Gastroesophageal sphincter (tissue), 4 donors: ENCODE measurements around the gene ZC3H18. TPM values are rescaled to one million over a fixed set of nuclear protein-coding genes. Genes with fewer than 3 reads are reported as not detected.

Experiments used
- ATAC-seq: fragments of 150-250 bp; one replicate; pipeline ENCODE4 v1.9.1; 2016; ENCODE audit warnings: mild to moderate bottlenecking, moderate library complexity
- H3K27ac ChIP-seq, 4 donors: fragments of 200-600 bp; sonication (generic) in 3 of 4; 1 replicate in 3 of 4; 2 replicates in 1 of 4; pipeline ENCODE4 v1.5.1; 2016 to 2019
- H3K27me3 ChIP-seq: fragments of 200-600 bp; sonication (generic); one replicate; pipeline ENCODE4 v1.5.1; 2019
- H3K36me3 ChIP-seq, 2 donors: fragments of 200-600 bp; sonication (generic); one replicate each; pipeline ENCODE4 v1.5.1; 2019; ENCODE audit warnings: control low read depth in 1 of 2
- H3K4me1 ChIP-seq, 3 donors: fragments of 200-600 bp; sonication (generic); 1 replicate in 2 of 3; 2 replicates in 1 of 3; pipeline ENCODE4 v1.5.1; 2016 to 2019; ENCODE audit warnings: control low read depth in 2 of 3
- H3K4me3 ChIP-seq, 2 donors: fragments of 200-600 bp; sonication (generic); one replicate each; pipeline ENCODE4 v1.5.1; 2019; ENCODE audit warnings: mild to moderate bottlenecking in 1 of 2, moderate library complexity in 1 of 2
- H3K9me3 ChIP-seq, 3 donors: fragments of 200-600 bp; sonication (generic); one replicate each; pipeline ENCODE4 v1.5.1; 2017 to 2019; ENCODE audit warnings: control low read depth in 2 of 3
- CTCF ChIP-seq, 4 experiments: fragments of 200-600 bp in 2 of 4; fragments of 450-650 bp in 2 of 4; sonication (generic) in 1 of 4; IDR thresholded peaks; one replicate each; pipeline ENCODE4 v1.5.1; 2017 to 2019; ENCODE audit warnings: antibody characterized with exemption in 4 of 4, mild to moderate bottlenecking in 2 of 4, moderate library complexity in 2 of 4
- EP300 ChIP-seq: sonication (generic); formaldehyde crosslinking; IDR thresholded peaks from one replicate; pipeline ENCODE4 v1.6.1; 2017; ENCODE audit warnings: antibody characterized with exemption, mild to moderate bottlenecking
- POLR2A ChIP-seq, 2 donors: fragments of 450-650 bp; IDR thresholded peaks; one replicate each; pipeline ENCODE4 v1.6.1; 2017; ENCODE audit warnings: antibody characterized with exemption in 2 of 2, mild to moderate bottlenecking in 2 of 2, moderate library complexity in 1 of 2
- POLR2AphosphoS5 ChIP-seq: sonication (generic); formaldehyde crosslinking; IDR thresholded peaks from one replicate; pipeline ENCODE4 v1.6.1; 2017; ENCODE audit warnings: antibody characterized with exemption
- WGBS, 2 donors: methylation state at CpG; one replicate each; pipeline ENCODE4 v1.1.5; 2018; ENCODE audit warnings: low coverage in 1 of 2; 5-methylcytosine and 5-hydroxymethylcytosine counted together
- total RNA-seq, 4 donors: library from RNA; depleted of rRNA; stranded (reverse); fragments of >200 nt; gene quantifications; one replicate each; pipeline ENCODE4 v1.1.0, GENCODE V29; 2016

Gene ZC3H18
- total RNA-seq, result 10 to 100 TPM; 15.8 to 40.6 (median 23.3) TPM

- Histone ChIP-seq H3K27me3 (no peaks in the 10 kb centered on the region), H3K27ac (peak within 1 kb of the TSS; percentile 35 to 92 (median 88)), H3K36me3 (peaks cover 0 to 23% of the 10 kb centered on the region in 2 donors), H3K4me1 (peaks cover 2 to 34% (median 20%) of the 10 kb centered on the region in 3 donors), H3K9me3 (no peaks in the 10 kb centered on the region), H3K4me3 (peak within 1 kb of the TSS; percentile 58 to 95)
- ATAC-seq, result peak; percentile 99
- WGBS, 2 donors, result 0% methylated on average over 6 of the region's 90 CpGs; no CpG with 5 or more reads in 1 of the 2 donors
- TF ChIP-seq CTCF (IDR thresholded peaks at IDR 0.05) (no peak), POLR2AphosphoS5 (peak; percentile 83), POLR2A (IDR thresholded peaks at IDR 0.05) (peak; percentile 43 to 72), EP300 (no peak)
Observed at GRCh38 chr16:88569985-88570690, at the start of gene ZC3H18. TSS of gene ZC3H18 (plus strand) at chr16:88570403. CDS start at chr16:88577124, 6,721 bp downstream.

GRCh38 chr16:88521674-88522073 lies 48.5 kb upstream of the ZC3H18 start:
- Histone ChIP-seq H3K4me3 (no peak overlapping the region), H3K27me3 (peaks cover 96% of the 10 kb centered on the region), H3K9me3 (no peaks in the 10 kb centered on the region), H3K27ac (no peak overlapping the region), H3K4me1 (peaks cover 0 to 45% (median 6%) of the 10 kb centered on the region in 3 donors), H3K36me3 (peaks cover 0 to 4% of the 10 kb centered on the region in 2 donors)
- no peak for TF ChIP-seq POLR2AphosphoS5
- TF ChIP-seq CTCF (IDR thresholded peaks at IDR 0.05), result no peak
- TF ChIP-seq EP300, result no peak
- TF ChIP-seq POLR2A (IDR thresholded peaks at IDR 0.05), result no peak
- ATAC-seq, result no peak
- WGBS, 2 donors, result 0 to 42% methylated on average over 1 to 2 of the region's 9 CpGs

- Histone ChIP-seq H3K4me3 (no peak overlapping the region), H3K27ac (no peak overlapping the region), H3K27me3 (peaks cover 93% of the 10 kb centered on the region), H3K4me1 (peaks cover 0 to 52% (median 13%) of the 10 kb centered on the region in 3 donors), H3K9me3 (no peaks in the 10 kb centered on the region), H3K36me3 (peaks cover 0 to under 1% of the 10 kb centered on the region in 2 donors)
- no peak for TF ChIP-seq POLR2A (IDR thresholded peaks at IDR 0.05)
- no peak for TF ChIP-seq CTCF (IDR thresholded peaks at IDR 0.05)
- no peak for TF ChIP-seq EP300
- TF ChIP-seq POLR2AphosphoS5, result no peak
- ATAC-seq, result no peak
- WGBS, 2 donors, result 33 to 65% methylated on average over 1 to 4 of the region's 24 CpGs
Observed at GRCh38 chr16:88522276-88522949, 47.8 kb upstream of the ZC3H18 start.

GRCh38 chr16:88523309-88524161 lies 46.7 kb upstream of the ZC3H18 start:
- Histone ChIP-seq H3K36me3 (no peaks in the 10 kb centered on the region), H3K27me3 (peaks cover 82% of the 10 kb centered on the region), H3K27ac (no peak overlapping the region), H3K9me3 (no peaks in the 10 kb centered on the region), H3K4me1 (peaks cover 0 to 59% (median 18%) of the 10 kb centered on the region in 3 donors), H3K4me3 (no peak overlapping the region)
- TF ChIP-seq CTCF (IDR thresholded peaks at IDR 0.05) (no peak), EP300 (no peak), POLR2AphosphoS5 (no peak), POLR2A (IDR thresholded peaks at IDR 0.05) (no peak)
- 36% methylated on average over 12 of the region's 47 CpGs; no CpG with 5 or more reads in 1 of the 2 donors for WGBS, 2 donors
- ATAC-seq, result no peak
